NCI-H1417 treated with DMSO at 0.1 percent for 48 hours (cell line): ENCODE data around the gene ZNF606.

ENCODE experiments used
- DNase-seq: peaks from one replicate; lab custom pipeline; 2025; lab: John Stamatoyannopoulos, UW

The ZNF606 gene

GRCh38 chr19:57927587-57927986, 75.0 kb downstream of the ZNF606 start:
- DNase-seq, result no peak
